ENCODE results near the gene PSMB1.

GRCh38 chr6:170489836-170490235 is 63.3 kb downstream of the PSMB1 start:
- TF ChIP-seq CTCF (conservative IDR thresholded peaks at IDR 0.05; ENCODE audit: low read depth, low read length) = no peak
- TF ChIP-seq EZH2 (IDR thresholded peaks at IDR 0.05; ENCODE audit: borderline replicate concordance, low read depth, low read length, poor library complexity, severe bottlenecking) = no peak

Measured in A673 (cell line).